Right lobe of liver (tissue), 6 donors: ENCODE data around the gene TLDC2. TPM values are rescaled to one million over a fixed set of nuclear protein-coding genes. Genes with fewer than 3 reads are reported as not detected.

Source experiments
- ATAC-seq, 4 donors: fragments of 200-7000 bp; cut with Tn5 transposase; one replicate each; pipeline ENCODE4 v1.9.1; 2020; ENCODE audit warnings: mild to moderate bottlenecking in 4 of 4, moderate library complexity in 4 of 4
- DNase-seq, 3 donors: peaks; one replicate each; pipeline ENCODE4 v3.0.0-alpha.2; 2020
- H3K27ac ChIP-seq, 3 donors: fragments of 200-600 bp; one replicate each; pipeline ENCODE4 v1.8.0; 2022
- H3K27me3 ChIP-seq, 2 donors: fragments of 200-600 bp; one replicate each; pipeline ENCODE4 v1.8.0; 2022
- H3K36me3 ChIP-seq, 4 donors: fragments of 200-600 bp; sonication (generic) in 1 of 4; one replicate each; pipeline versions ENCODE4 v1.5.1 to v1.8.0; 2017 to 2022; ENCODE audit warnings: control low read depth in 1 of 4
- H3K4me1 ChIP-seq, 4 donors: fragments of 200-600 bp; sonication (generic) in 1 of 4; one replicate each; pipeline versions ENCODE4 v1.5.1 to v1.8.0; 2017 to 2022; ENCODE audit warnings: control low read depth in 1 of 4
- H3K4me3 ChIP-seq, 3 donors: fragments of 200-600 bp; one replicate each; pipeline ENCODE4 v1.8.0; 2022
- H3K9me3 ChIP-seq, 4 donors: fragments of 200-600 bp; sonication (generic) in 1 of 4; one replicate each; pipeline versions ENCODE4 v1.5.1 to v1.8.0; 2017 to 2022; ENCODE audit warnings: control low read depth in 1 of 4
- CTCF ChIP-seq, 4 donors: fragments of 200-600 bp in 3 of 4; fragments of 450-650 bp in 1 of 4; IDR thresholded peaks; one replicate each; pipeline versions ENCODE4 v1.5.1 to v1.8.0; 2016 to 2022; ENCODE audit warnings: antibody characterized with exemption in 4 of 4, mild to moderate bottlenecking in 2 of 4
- POLR2A ChIP-seq: fragments of 450-650 bp; IDR thresholded peaks from one replicate; pipeline ENCODE4 v1.6.1; 2017; ENCODE audit warnings: antibody characterized with exemption, mild to moderate bottlenecking
- WGBS: methylation state at CpG from one replicate; pipeline ENCODE4 v1.1.6; 2018; ENCODE audit warnings: low coverage, low lambda C conversion rate; ENCODE audit not compliant: insufficient coverage; ENCODE audit errors: missing lambda C conversion rate; 5-methylcytosine and 5-hydroxymethylcytosine counted together
- intact Hi-C, 2 donors: fragments of 100-400 bp; cut with DNase I; formaldehyde crosslinking; loops; one replicate each; pipeline versions ENCODE4 v1.11.2 to v1.14.1; 2022
- total RNA-seq, 6 experiments: library from RNA; depleted of rRNA in 2 of 6; stranded (reverse); fragments of >200 nt in 2 of 6; fragmentation: NEBNext Ultra II Directional in 3 of 6; extraction: Animal tissue kit (Norgen Biotek cat#: 25700) in 3 of 6; gene quantifications; one replicate each; pipeline versions ENCODE4 v1.1.0 to v1.2.4, GENCODE V29; 2016 to 2023
- donor health status: DM: no; HTN: yes; CAD: no.
- donor health status: DM: no; HTN: no; CAD: no.
- donor health status: DM: no; HTN: no; CAD: no.
- donor health status: DM: no; HTN: yes; CAD: no.
- donor health status: DM: no; HTN: yes; CAD: no.

The TLDC2 gene
- total RNA-seq, 6 experiments from 2014 or later: 0.43 TPM; not detected in 5

- H3K9me3 ChIP-seq: no peaks in the 10 kb centered on the region
- no peaks in the 10 kb centered on the region for H3K4me1 ChIP-seq
- no peak overlapping the region for H3K4me3 ChIP-seq
- peaks cover 0 to 26% (median 8%) of the 10 kb centered on the region in 4 donors for H3K36me3 ChIP-seq
- ATAC-seq (no peak), DNase-seq (no peak)
- intact Hi-C loops: no loop called here
- no peaks in the 10 kb centered on the region for H3K27me3 ChIP-seq
- no peak for TF ChIP-seq CTCF (IDR thresholded peaks at IDR 0.05)
- TF ChIP-seq POLR2A: no peak
- 77% methylated on average over 8 of the region's 8 CpGs for WGBS
- H3K27ac ChIP-seq: no peak overlapping the region
Measured at GRCh38 chr20:36920334-36920730, 44.4 kb downstream of the TLDC2 start.

GRCh38 chr20:36924167-36925045, 48.5 kb downstream of the TLDC2 start:
- Histone ChIP-seq H3K27ac (no peak overlapping the region), H3K4me1 (no peaks in the 10 kb centered on the region), H3K27me3 (no peaks in the 10 kb centered on the region), H3K36me3 (peaks cover 0 to 25% (median 11%) of the 10 kb centered on the region in 4 donors), H3K4me3 (no peak overlapping the region), H3K9me3 (no peaks in the 10 kb centered on the region)
- no peak for TF ChIP-seq CTCF (IDR thresholded peaks at IDR 0.05)
- TF ChIP-seq POLR2A: no peak
- WGBS: 79% methylated on average over 9 of the region's 9 CpGs
- ATAC-seq (no peak), DNase-seq (no peak)
- intact Hi-C loops: no loop called here

GRCh38 chr20:36925234-36925633, 49.3 kb downstream of the TLDC2 start:
- TF ChIP-seq CTCF (IDR thresholded peaks at IDR 0.05): no peak
- TF ChIP-seq POLR2A: no peak
- peaks cover 0 to 4% (median 1%) of the 10 kb centered on the region in 4 donors for H3K4me1 ChIP-seq
- no peaks in the 10 kb centered on the region for H3K27me3 ChIP-seq
- no peak overlapping the region for H3K27ac ChIP-seq
- WGBS: 80% methylated on average over 2 of the region's 2 CpGs
- no peak for DNase-seq
- H3K4me3 ChIP-seq: no peak overlapping the region
- ATAC-seq: no peak
- intact Hi-C loops: no loop called here
- peaks cover 0 to 30% (median 13%) of the 10 kb centered on the region in 4 donors for H3K36me3 ChIP-seq
- no peaks in the 10 kb centered on the region for H3K9me3 ChIP-seq

GRCh38 chr20:36926653-36927200, 50.8 kb downstream of the TLDC2 start:
- Histone ChIP-seq H3K36me3 (peaks cover 0 to 30% (median 15%) of the 10 kb centered on the region in 4 donors), H3K4me1 (peaks cover 0 to 17% (median 9%) of the 10 kb centered on the region in 4 donors), H3K27me3 (no peaks in the 10 kb centered on the region), H3K4me3 (no peak overlapping the region), H3K9me3 (no peaks in the 10 kb centered on the region), H3K27ac (no peak overlapping the region)
- ATAC-seq (no peak), DNase-seq (no peak)
- intact Hi-C loops: no loop called here
- WGBS: 82% methylated on average over 6 of the region's 6 CpGs
- TF ChIP-seq POLR2A (no peak), CTCF (IDR thresholded peaks at IDR 0.05) (no peak)
